AML-193 (cell line): ENCODE data around the gene MYMK.

Source experiments
- DNase-seq, 2 experiments: peaks; one replicate each; lab custom pipeline; 2025; lab: John Stamatoyannopoulos, UW

The MYMK gene

GRCh38 chr9:133468374-133468773 is 56.4 kb downstream of the MYMK start:
- DNase-seq, result no peak

GRCh38 chr9:133467101-133467500 is 57.7 kb downstream of the MYMK start:
- DNase-seq, result no peak

- no peak for DNase-seq
Observed at GRCh38 chr9:133465984-133466383, 58.8 kb downstream of the MYMK start.

GRCh38 chr9:133464638-133465037 is 60.1 kb downstream of the MYMK start:
- no peak for DNase-seq
